DOHH2 (cell line): ENCODE measurements around the gene MAP3K10.

Experiments
- H3F3A ChIP-seq: fragments of 200-600 bp; sonication (generic), shearing (Covaris generic); 2 replicates; pipeline ENCODE4 v1.6.0; 2016; ENCODE audit warnings: antibody characterized with exemption, mild to moderate bottlenecking; ENCODE audit not compliant: control insufficient read depth, insufficient read depth
- H3K27ac ChIP-seq: fragments of 200-600 bp; sonication (generic); 2 replicates; pipeline ENCODE4 v1.5.1; 2014; ENCODE audit warnings: low read depth, mild to moderate bottlenecking, low read length, moderate library complexity
- H3K27me3 ChIP-seq: fragments of 200-600 bp; sonication (generic); 2 replicates; pipeline ENCODE4 v1.6.1; 2014; ENCODE audit warnings: mild to moderate bottlenecking, low read length, mixed read lengths; ENCODE audit not compliant: control insufficient read depth
- H3K36me3 ChIP-seq: fragments of 200-600 bp; sonication (generic); 2 replicates; pipeline ENCODE4 v1.6.1; 2014; ENCODE audit warnings: mild to moderate bottlenecking, low read length, moderate library complexity, mixed read lengths; ENCODE audit not compliant: control insufficient read depth
- H3K4me1 ChIP-seq: fragments of 200-600 bp; sonication (generic); 2 replicates; pipeline ENCODE4 v1.6.1; 2014; ENCODE audit warnings: mild to moderate bottlenecking, low read length, mixed read lengths; ENCODE audit not compliant: control insufficient read depth
- H3K4me2 ChIP-seq: fragments of 200-600 bp; sonication (generic); 2 replicates; pipeline ENCODE4 v1.6.0; 2014; ENCODE audit warnings: mild to moderate bottlenecking, low read length, moderate library complexity
- H3K4me3 ChIP-seq: fragments of 200-600 bp; sonication (generic); 2 replicates; pipeline ENCODE4 v1.5.1; 2014; ENCODE audit warnings: mild to moderate bottlenecking, low read length, mixed read lengths
- H3K79me2 ChIP-seq: fragments of 200-600 bp; sonication (generic); 2 replicates; pipeline ENCODE4 v1.6.1; 2014; ENCODE audit warnings: mild to moderate bottlenecking, low read length, mixed read lengths; ENCODE audit not compliant: control insufficient read depth
- H3K9me2 ChIP-seq: fragments of 200-600 bp; sonication (generic); replicated peaks from 2 replicates; pipeline ENCODE4 v1.6.1; 2014; ENCODE audit warnings: mild to moderate bottlenecking, low read length, mixed read lengths; ENCODE audit not compliant: control insufficient read depth
- H3K9me3 ChIP-seq: fragments of 200-600 bp; sonication (generic); 2 replicates; pipeline ENCODE4 v1.6.1; 2014; ENCODE audit warnings: antibody characterized with exemption, low read length, mixed read lengths; ENCODE audit not compliant: control insufficient read depth, insufficient read depth
- H4K20me1 ChIP-seq: fragments of 200-600 bp; sonication (generic); 2 replicates; pipeline ENCODE4 v1.6.0; 2014; ENCODE audit warnings: low read depth, mild to moderate bottlenecking, antibody characterized with exemption, low read length, moderate library complexity; ENCODE audit not compliant: control insufficient read depth, insufficient read depth
- EZH2phosphoT487 ChIP-seq: fragments of 200-600 bp; sonication (generic); IDR thresholded peaks from 2 replicates; pipeline ENCODE4 v1.6.1; 2017; ENCODE audit warnings: borderline replicate concordance, mild to moderate bottlenecking, antibody characterized with exemption, low read length, moderate library complexity, mixed read lengths
- TF ChIP-seq, protein P1 (sequence below): fragments of 200-600 bp; sonication (generic); IDR thresholded peaks from one replicate; pipeline ENCODE4 v1.5.1; 2014; ENCODE audit warnings: antibody characterized with exemption, mild to moderate bottlenecking, low read depth, low read length; ENCODE audit not compliant: poor library complexity, severe bottlenecking

MAP3K10 gene

DNA sequence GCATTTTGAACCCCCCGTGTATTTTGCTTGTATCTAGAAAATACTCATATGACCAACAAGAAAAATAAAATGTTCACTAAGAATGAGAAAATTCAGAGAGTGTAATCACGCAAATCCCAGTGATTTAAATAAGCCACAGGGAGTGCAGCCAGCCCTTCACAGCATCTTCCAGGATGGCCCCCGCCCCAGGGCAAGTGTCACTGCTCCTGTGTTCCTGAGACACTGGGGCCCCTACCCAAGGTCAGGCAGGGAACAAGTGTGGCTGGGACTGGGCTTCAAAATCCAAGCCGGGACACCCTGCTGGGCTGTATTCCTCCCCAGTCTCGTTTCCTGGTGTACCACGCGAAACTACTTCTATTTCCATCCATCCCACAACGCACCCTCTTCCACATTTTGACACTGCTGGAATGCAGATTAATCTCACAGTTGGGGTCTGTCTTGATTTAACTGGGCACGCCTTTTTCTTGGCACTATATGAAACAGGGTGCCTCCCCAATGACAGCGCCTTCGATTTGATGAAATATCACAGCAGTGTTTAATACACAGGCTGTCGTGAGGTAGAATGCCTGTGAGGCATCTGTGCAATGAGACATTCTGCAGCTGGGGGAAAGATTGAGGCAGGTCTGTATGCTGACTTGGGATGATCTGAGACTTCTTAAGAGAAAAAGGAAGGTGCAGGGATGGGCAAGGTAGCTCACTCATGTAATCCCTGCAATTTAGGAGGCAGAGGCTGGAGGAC, 53.5 kb downstream of the MAP3K10 start:
- Histone ChIP-seq H3K9me3 (no peaks in the 10 kb centered on the region), H3K79me2 (peaks cover 2% of the 10 kb centered on the region; the same call in 1 of the 2 replicates), H3K4me3 (no peak overlapping the region), H3K27me3 (no peaks in the 10 kb centered on the region), H3K36me3 (peaks cover 24% of the 10 kb centered on the region), H3K9me2 (no peaks in the 10 kb centered on the region), H3K27ac (no peak overlapping the region), H3F3A (no peaks in the 10 kb centered on the region), H3K4me2 (no peak overlapping the region), H4K20me1 (no peaks in the 10 kb centered on the region), H3K4me1 (no peaks in the 10 kb centered on the region)
- TF ChIP-seq, protein P1, sequence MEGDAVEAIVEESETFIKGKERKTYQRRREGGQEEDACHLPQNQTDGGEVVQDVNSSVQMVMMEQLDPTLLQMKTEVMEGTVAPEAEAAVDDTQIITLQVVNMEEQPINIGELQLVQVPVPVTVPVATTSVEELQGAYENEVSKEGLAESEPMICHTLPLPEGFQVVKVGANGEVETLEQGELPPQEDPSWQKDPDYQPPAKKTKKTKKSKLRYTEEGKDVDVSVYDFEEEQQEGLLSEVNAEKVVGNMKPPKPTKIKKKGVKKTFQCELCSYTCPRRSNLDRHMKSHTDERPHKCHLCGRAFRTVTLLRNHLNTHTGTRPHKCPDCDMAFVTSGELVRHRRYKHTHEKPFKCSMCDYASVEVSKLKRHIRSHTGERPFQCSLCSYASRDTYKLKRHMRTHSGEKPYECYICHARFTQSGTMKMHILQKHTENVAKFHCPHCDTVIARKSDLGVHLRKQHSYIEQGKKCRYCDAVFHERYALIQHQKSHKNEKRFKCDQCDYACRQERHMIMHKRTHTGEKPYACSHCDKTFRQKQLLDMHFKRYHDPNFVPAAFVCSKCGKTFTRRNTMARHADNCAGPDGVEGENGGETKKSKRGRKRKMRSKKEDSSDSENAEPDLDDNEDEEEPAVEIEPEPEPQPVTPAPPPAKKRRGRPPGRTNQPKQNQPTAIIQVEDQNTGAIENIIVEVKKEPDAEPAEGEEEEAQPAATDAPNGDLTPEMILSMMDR: no peak
- no peak for TF ChIP-seq EZH2phosphoT487

DNA sequence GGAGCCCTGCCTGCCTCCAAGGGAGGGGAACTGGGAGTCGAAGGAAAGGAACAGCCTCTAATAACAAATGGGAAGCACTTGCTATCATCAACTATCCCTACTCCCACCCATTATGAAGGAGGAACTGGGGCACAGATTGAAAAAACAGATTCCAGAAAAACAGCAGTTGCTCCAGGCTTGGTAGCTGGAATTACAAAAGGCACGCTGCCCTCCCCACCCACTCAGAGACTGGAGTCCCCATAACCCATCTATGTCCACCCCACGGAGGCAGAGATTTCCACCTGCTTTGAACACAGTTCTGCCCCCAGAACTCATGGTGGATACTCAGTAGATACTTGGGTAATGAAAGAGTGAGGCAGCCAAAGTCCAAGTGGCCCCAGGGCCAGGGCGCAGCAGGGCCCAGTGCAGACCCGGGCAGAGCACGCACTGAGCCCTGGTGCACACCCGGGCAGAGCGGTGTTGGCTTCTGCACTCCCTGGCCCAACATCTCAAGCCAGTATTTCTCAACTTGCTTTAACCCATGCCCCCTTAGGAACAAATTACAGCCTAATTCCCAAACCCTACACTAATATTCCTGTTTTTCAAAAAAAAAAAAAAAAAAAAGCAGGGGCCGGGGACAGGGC, 54.4 kb downstream of the MAP3K10 start:
- Histone ChIP-seq H3K27me3 (no peaks in the 10 kb centered on the region), H3K27ac (no peak overlapping the region), H3F3A (no peaks in the 10 kb centered on the region), H3K9me2 (no peaks in the 10 kb centered on the region), H3K4me3 (no peak overlapping the region), H3K4me2 (no peak overlapping the region), H3K4me1 (no peaks in the 10 kb centered on the region), H3K9me3 (no peaks in the 10 kb centered on the region), H3K36me3 (peaks cover 17% of the 10 kb centered on the region), H3K79me2 (peaks cover 2% of the 10 kb centered on the region; the same call in 1 of the 2 replicates), H4K20me1 (no peaks in the 10 kb centered on the region)
- TF ChIP-seq, protein P1: no peak
- no peak for TF ChIP-seq EZH2phosphoT487

DNA sequence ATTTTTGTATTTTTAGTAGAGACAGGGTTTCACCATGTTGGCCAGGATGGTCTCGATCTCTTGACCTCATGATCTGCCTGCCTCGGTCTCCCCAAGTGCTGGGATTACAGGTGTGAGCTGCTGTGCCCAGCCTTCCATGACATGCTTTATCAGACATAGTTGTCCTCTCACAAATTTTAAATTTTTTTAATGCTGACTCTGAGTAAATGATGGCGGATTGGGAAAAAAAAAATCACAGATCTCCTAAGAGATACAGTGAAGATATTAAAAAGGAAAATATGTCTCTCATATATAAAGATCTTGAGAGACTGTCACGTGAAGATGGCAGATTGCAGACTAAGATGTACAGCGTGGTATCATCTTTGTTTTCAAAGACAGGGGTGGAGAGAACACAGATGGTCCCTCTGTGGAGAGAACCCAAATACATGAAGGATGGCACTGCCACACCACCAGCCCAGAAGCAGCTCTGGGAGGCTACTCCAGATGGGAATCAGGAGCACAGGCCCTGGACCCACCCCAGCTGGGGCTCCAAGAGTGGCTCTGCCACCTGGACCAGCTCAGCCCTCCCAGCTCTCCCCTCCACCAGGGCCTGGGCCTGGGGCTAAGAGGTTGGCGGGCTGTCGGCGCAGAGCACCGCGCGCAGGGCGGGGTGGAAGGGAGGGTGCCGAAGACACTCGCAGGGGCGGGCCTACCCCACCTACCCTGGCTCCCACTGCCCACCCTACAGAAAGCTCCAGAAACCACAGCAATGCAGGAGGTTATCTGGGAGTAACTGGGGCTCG, 55.3 kb downstream of the MAP3K10 start:
- no peaks in the 10 kb centered on the region for H4K20me1 ChIP-seq
- no peaks in the 10 kb centered on the region for H3K4me1 ChIP-seq
- H3K9me2 ChIP-seq: no peaks in the 10 kb centered on the region
- no peak overlapping the region for H3K4me3 ChIP-seq
- H3K27ac ChIP-seq: no peak overlapping the region
- no peaks in the 10 kb centered on the region for H3K27me3 ChIP-seq
- H3K79me2 ChIP-seq: peaks cover 2% of the 10 kb centered on the region; the same call in 1 of the 2 replicates
- H3F3A ChIP-seq: no peaks in the 10 kb centered on the region
- TF ChIP-seq, protein P1: no peak
- peaks cover 12% of the 10 kb centered on the region for H3K36me3 ChIP-seq
- no peaks in the 10 kb centered on the region for H3K9me3 ChIP-seq
- H3K4me2 ChIP-seq: no peak overlapping the region
